Measurements from ENCODE around the gene THADA.

Gene THADA

DNA sequence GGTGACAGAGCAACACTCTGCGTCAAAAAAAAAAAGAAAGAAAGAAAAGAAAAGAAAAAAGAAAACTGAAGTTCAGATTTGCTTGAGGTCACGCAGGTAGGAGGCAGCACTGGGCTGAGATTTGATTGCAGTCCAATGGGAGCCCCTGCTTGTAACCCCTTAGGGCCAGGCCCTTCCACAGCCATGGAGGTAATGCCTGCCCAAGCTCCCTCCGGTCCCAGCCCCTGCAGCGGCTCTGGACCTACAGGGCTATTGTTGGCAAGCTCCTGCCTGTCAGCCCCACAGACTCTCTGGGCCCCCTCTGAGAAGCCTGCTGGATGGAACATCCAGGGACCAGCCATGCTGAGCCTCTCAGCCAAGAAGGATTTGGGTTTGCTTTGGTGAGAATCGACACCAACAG lies 381.6 kb downstream of the THADA start:
- Histone ChIP-seq H3K9me2 (replicated peaks; ENCODE audit: control insufficient read depth, low read length) (no peaks in the 10 kb centered on the region), H3K4me1 (ENCODE audit: control insufficient read depth, low read length) (peaks cover 28% of the 10 kb centered on the region), H3K9me3 (ENCODE audit: control insufficient read depth, insufficient read depth, low read length) (no peaks in the 10 kb centered on the region), H3K79me2 (ENCODE audit: control insufficient read depth, low read length) (no peaks in the 10 kb centered on the region), H3F3A (ENCODE audit: control insufficient read depth, insufficient read depth) (peaks cover 12% of the 10 kb centered on the region), H3K4me2 (ENCODE audit: low read length) (no peak overlapping the region), H3K27ac (ENCODE audit: low read depth, low read length) (no peak overlapping the region), H3K4me3 (ENCODE audit: low read length) (no peak overlapping the region), H3K27me3 (ENCODE audit: control insufficient read depth, low read length) (no peaks in the 10 kb centered on the region), H4K20me1 (ENCODE audit: control insufficient read depth, insufficient read depth, low read depth, low read length) (no peaks in the 10 kb centered on the region), H3K36me3 (ENCODE audit: control insufficient read depth, low read length) (no peaks in the 10 kb centered on the region)
- TF ChIP-seq EZH2phosphoT487 (IDR thresholded peaks at IDR 0.05; ENCODE audit: borderline replicate concordance, low read length) = no peak
- TF ChIP-seq, protein P1, sequence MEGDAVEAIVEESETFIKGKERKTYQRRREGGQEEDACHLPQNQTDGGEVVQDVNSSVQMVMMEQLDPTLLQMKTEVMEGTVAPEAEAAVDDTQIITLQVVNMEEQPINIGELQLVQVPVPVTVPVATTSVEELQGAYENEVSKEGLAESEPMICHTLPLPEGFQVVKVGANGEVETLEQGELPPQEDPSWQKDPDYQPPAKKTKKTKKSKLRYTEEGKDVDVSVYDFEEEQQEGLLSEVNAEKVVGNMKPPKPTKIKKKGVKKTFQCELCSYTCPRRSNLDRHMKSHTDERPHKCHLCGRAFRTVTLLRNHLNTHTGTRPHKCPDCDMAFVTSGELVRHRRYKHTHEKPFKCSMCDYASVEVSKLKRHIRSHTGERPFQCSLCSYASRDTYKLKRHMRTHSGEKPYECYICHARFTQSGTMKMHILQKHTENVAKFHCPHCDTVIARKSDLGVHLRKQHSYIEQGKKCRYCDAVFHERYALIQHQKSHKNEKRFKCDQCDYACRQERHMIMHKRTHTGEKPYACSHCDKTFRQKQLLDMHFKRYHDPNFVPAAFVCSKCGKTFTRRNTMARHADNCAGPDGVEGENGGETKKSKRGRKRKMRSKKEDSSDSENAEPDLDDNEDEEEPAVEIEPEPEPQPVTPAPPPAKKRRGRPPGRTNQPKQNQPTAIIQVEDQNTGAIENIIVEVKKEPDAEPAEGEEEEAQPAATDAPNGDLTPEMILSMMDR (IDR thresholded peaks at IDR 0.05; ENCODE audit: low read depth, low read length, poor library complexity, severe bottlenecking) = no peak

DNA sequence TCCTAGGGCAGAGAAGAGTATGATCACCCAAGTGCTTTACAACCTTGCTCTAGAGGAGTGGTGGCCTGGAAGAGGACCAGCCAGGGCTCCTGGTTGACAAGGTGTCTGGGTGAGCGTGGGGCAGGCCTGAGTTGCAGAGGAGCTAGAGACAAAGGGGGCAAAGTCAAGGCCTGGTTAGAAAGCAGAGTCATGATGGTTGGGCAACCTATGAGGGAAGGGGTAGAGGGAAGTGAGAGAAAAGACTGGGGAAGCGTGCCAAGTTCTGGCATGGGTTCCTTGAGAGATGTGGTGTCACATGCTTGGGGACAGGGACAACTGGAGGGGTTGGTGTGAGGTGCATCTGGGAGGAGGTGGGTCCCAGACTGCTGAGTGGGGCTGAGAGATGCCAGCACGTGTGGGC lies 382.9 kb downstream of the THADA start:
- Histone ChIP-seq H3K36me3 (ENCODE audit: control insufficient read depth, low read length) (no peaks in the 10 kb centered on the region), H3K4me2 (ENCODE audit: low read length) (no peak overlapping the region), H3K79me2 (ENCODE audit: control insufficient read depth, low read length) (no peaks in the 10 kb centered on the region), H3K4me3 (ENCODE audit: low read length) (no peak overlapping the region), H3K27ac (ENCODE audit: low read depth, low read length) (no peak overlapping the region), H3K9me3 (ENCODE audit: control insufficient read depth, insufficient read depth, low read length) (no peaks in the 10 kb centered on the region), H4K20me1 (ENCODE audit: control insufficient read depth, insufficient read depth, low read depth, low read length) (no peaks in the 10 kb centered on the region), H3K9me2 (replicated peaks; ENCODE audit: control insufficient read depth, low read length) (no peaks in the 10 kb centered on the region), H3K4me1 (ENCODE audit: control insufficient read depth, low read length) (peaks cover 15% of the 10 kb centered on the region), H3K27me3 (ENCODE audit: control insufficient read depth, low read length) (no peaks in the 10 kb centered on the region), H3F3A (ENCODE audit: control insufficient read depth, insufficient read depth) (no peaks in the 10 kb centered on the region; the same call in 1 of the 2 replicates)
- TF ChIP-seq, protein P1 (IDR thresholded peaks at IDR 0.05; ENCODE audit: low read depth, low read length, poor library complexity, severe bottlenecking) = no peak
- no peak for TF ChIP-seq EZH2phosphoT487 (IDR thresholded peaks at IDR 0.05; ENCODE audit: borderline replicate concordance, low read length)

DNA sequence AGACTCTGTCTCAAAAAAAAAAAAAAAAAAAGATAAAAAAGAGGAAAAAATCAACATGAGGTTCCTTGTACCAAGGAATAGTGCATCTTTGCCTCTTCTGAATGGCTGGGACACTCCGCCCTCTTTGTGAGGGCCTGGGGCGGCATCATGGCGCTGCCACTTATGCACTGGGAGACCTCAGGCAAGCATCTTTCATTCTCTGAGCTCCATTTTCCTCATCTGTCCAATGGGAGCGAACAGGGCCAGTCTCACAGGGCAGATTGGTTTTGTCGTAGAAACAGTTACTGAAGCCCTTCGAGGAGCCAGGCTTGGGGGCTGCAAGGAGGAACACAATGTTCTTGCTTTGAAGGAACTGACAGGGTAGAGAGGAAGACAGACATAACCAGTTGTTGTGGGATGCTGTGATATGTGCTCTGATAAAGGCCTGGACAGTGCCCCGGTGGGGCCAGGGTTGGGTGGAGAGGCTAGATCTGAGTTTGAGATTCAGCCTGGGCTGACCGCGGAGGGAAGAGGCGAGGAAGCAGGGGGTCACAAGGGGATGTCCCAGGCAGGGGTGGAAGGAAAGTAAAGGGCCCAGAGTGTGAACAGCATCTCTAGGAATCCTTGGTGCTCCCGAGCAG lies 383.5 kb downstream of the THADA start:
- no peak for TF ChIP-seq EZH2phosphoT487 (IDR thresholded peaks at IDR 0.05; ENCODE audit: borderline replicate concordance, low read length)
- TF ChIP-seq, protein P1 (IDR thresholded peaks at IDR 0.05; ENCODE audit: low read depth, low read length, poor library complexity, severe bottlenecking) = no peak
- Histone ChIP-seq H3K9me3 (ENCODE audit: control insufficient read depth, insufficient read depth, low read length) (no peaks in the 10 kb centered on the region), H3K4me1 (ENCODE audit: control insufficient read depth, low read length) (peaks cover 14% of the 10 kb centered on the region), H4K20me1 (ENCODE audit: control insufficient read depth, insufficient read depth, low read depth, low read length) (no peaks in the 10 kb centered on the region), H3K79me2 (ENCODE audit: control insufficient read depth, low read length) (no peaks in the 10 kb centered on the region), H3K4me3 (ENCODE audit: low read length) (no peak overlapping the region), H3K27me3 (ENCODE audit: control insufficient read depth, low read length) (no peaks in the 10 kb centered on the region), H3F3A (ENCODE audit: control insufficient read depth, insufficient read depth) (no peaks in the 10 kb centered on the region; the same call in 1 of the 2 replicates), H3K4me2 (ENCODE audit: low read length) (no peak overlapping the region), H3K36me3 (ENCODE audit: control insufficient read depth, low read length) (no peaks in the 10 kb centered on the region), H3K9me2 (replicated peaks; ENCODE audit: control insufficient read depth, low read length) (no peaks in the 10 kb centered on the region), H3K27ac (ENCODE audit: low read depth, low read length) (no peak overlapping the region)

Measured in DOHH2 (cell line).